K562 (cell line): Measurements from ENCODE around the gene CSRNP2. TPM values are rescaled to one million over a fixed set of nuclear protein-coding genes. Genes with fewer than 3 reads are reported as not detected.

Source experiments
- ARID4B ChIP-seq: sonication (generic); formaldehyde crosslinking; IDR thresholded peaks from 2 replicates; pipeline ENCODE4 v1.8.0; 2022; ENCODE audit warnings: mild to moderate bottlenecking, missing genetic modification reagents
- ASH1L ChIP-seq: fragments of 450-650 bp; IDR thresholded peaks from 2 replicates; pipeline ENCODE4 v1.6.1; 2018; ENCODE audit warnings: borderline replicate concordance, mild to moderate bottlenecking, low read depth; ENCODE audit not compliant: partially characterized antibody
- CREBBP ChIP-seq: IDR thresholded peaks from one replicate; pipeline ENCODE4 v1.6.1; 2012; ENCODE audit warnings: low read depth, mild to moderate bottlenecking, control low read depth, inconsistent platforms, low read length
- ELF2 ChIP-seq: fragments of 250-450 bp; sonication (Bioruptor Pico); IDR thresholded peaks from 2 replicates; pipeline ENCODE4 v1.5.0; 2021; ENCODE audit warnings: mild to moderate bottlenecking
- GABPB1 ChIP-seq: sonication (generic); formaldehyde crosslinking; IDR thresholded peaks from 2 replicates; pipeline ENCODE4 v1.8.0; 2022; ENCODE audit warnings: mild to moderate bottlenecking, missing genetic modification reagents
- GABPB2 ChIP-seq: fragments of 250-450 bp; sonication (Bioruptor Pico); conservative IDR thresholded peaks from 2 replicates; pipeline ENCODE4 v1.5.1; 2021; ENCODE audit warnings: mild to moderate bottlenecking
- HDGF ChIP-seq: fragments of 450-650 bp; IDR thresholded peaks from 2 replicates; pipeline ENCODE4 v1.6.1; 2016
- NELFE ChIP-seq: IDR thresholded peaks from 2 replicates; pipeline ENCODE4 v1.6.1; 2011; ENCODE audit warnings: mild to moderate bottlenecking; ENCODE audit not compliant: insufficient read depth, insufficient read length
- PCBP1 ChIP-seq: fragments of 200-400 bp; formaldehyde crosslinking; IDR thresholded peaks from 2 replicates; pipeline ENCODE4 v1.6.1; 2018; ENCODE audit warnings: mild to moderate bottlenecking, low read depth, low read length; ENCODE audit not compliant: poor library complexity, severe bottlenecking
- PHF20 ChIP-seq: fragments of 450-650 bp; IDR thresholded peaks from 2 replicates; pipeline ENCODE4 v1.6.1; 2018; ENCODE audit not compliant: partially characterized antibody
- PHF8 ChIP-seq: fragments of 200-600 bp; sonication (generic); IDR thresholded peaks from 2 replicates; pipeline ENCODE4 v1.6.1; 2012; ENCODE audit warnings: mixed run types, mild to moderate bottlenecking, inconsistent platforms, low read length, moderate library complexity, borderline replicate concordance
- POLR2A ChIP-seq: fragments of 450-650 bp; conservative IDR thresholded peaks from 2 replicates; pipeline ENCODE4 v1.6.1; 2016
- POLR2AphosphoS5 ChIP-seq: IDR thresholded peaks from 2 replicates; pipeline ENCODE4 v1.6.1; 2011; ENCODE audit warnings: mild to moderate bottlenecking, low read depth, low read length, moderate library complexity; ENCODE audit not compliant: control insufficient read depth, insufficient read depth
- PPARD ChIP-seq: fragments of 250-450 bp; sonication (Bioruptor Pico); IDR thresholded peaks from 2 replicates; pipeline ENCODE4 v1.8.0; 2022; ENCODE audit warnings: inconsistent platforms, mild to moderate bottlenecking, moderate library complexity
- PRMT5 ChIP-seq: sonication (generic); formaldehyde crosslinking; IDR thresholded peaks from 2 replicates; pipeline ENCODE4 v1.5.0; 2020; ENCODE audit warnings: missing genetic modification reagents
- SAFB ChIP-seq: fragments of 200-400 bp; formaldehyde crosslinking; IDR thresholded peaks from 2 replicates; pipeline ENCODE4 v1.6.1; 2017; ENCODE audit warnings: low read depth, low read length, borderline replicate concordance
- SMC3 ChIP-seq: conservative IDR thresholded peaks from 2 replicates; pipeline ENCODE4 v1.6.1; 2011; ENCODE audit warnings: low read depth, low read length, improper control_type of control experiment; ENCODE audit not compliant: insufficient read depth
- TCF7 ChIP-seq: sonication (generic); IDR thresholded peaks from 2 replicates; pipeline ENCODE4 v1.6.1; 2016; ENCODE audit warnings: antibody characterized with exemption, borderline replicate concordance
- ZBTB17 ChIP-seq: fragments of 450-650 bp; formaldehyde crosslinking; IDR thresholded peaks from 2 replicates; pipeline ENCODE4 v1.4.0; 2020; ENCODE audit warnings: mild to moderate bottlenecking
- ZNF232 ChIP-seq: sonication (generic); formaldehyde crosslinking; IDR thresholded peaks from 2 replicates; pipeline ENCODE4 v1.8.0; 2022; ENCODE audit warnings: mild to moderate bottlenecking, missing genetic modification reagents
- ZNF707 ChIP-seq: fragments of 250-450 bp; sonication (Bioruptor Pico); conservative IDR thresholded peaks from 2 replicates; pipeline ENCODE4 v1.8.0; 2022; ENCODE audit warnings: inconsistent platforms, mild to moderate bottlenecking, moderate library complexity
- polyA plus RNA-seq, 8 experiments: library from polyadenylated mRNA; depleted of rRNA in 4 of 8; stranded (reverse) in 5 of 8; unstranded in 3 of 8; fragments of >200 nt; fragmentation: Nextera tagmentation in 2 of 8; fragmentation: Illumina TruSeq in 1 of 8; extraction: Ambion mirVana in 2 of 8; extraction: Trizol in 1 of 8; gene quantifications; 2 replicates each; pipeline versions ENCODE4 v1.2.1 to v1.2.3, GENCODE V29; 2011 to 2014; ENCODE audit warnings: inconsistent platforms in 1 of 8, missing spikeins in 1 of 8
- total RNA-seq, 7 experiments: library from RNA; depleted of rRNA in 6 of 7; stranded (reverse); fragments of >200 nt in 6 of 7; fragmentation: Illumina TruSeq in 2 of 7; extraction: Trizol in 2 of 7; gene quantifications; 2 replicates each; pipeline versions ENCODE4 v1.2.1 to v1.2.3, GENCODE V29; 2011 to 2021; ENCODE audit warnings: low replicate concordance in 1 of 7
- TF ChIP-seq, protein P1 (sequence below): fragments of 450-650 bp; formaldehyde crosslinking; IDR thresholded peaks from 2 replicates; pipeline ENCODE4 v1.4.0; 2020; ENCODE audit warnings: mild to moderate bottlenecking, moderate library complexity
- TF ChIP-seq, protein P2 (sequence below): IDR thresholded peaks from 2 replicates; pipeline ENCODE4 v1.6.1; 2011; ENCODE audit not compliant: insufficient read length; ENCODE audit errors: extremely low read depth

The CSRNP2 gene
- total and polyA plus RNA-seq, 9 of the 15 experiments (the other 6 are each of a cell fraction or from before 2014, with no cell fraction given), result 1.6 to 13.9 (median 5.9) TPM

GRCh38 chr12:51083126-51083833 lies at the start of gene CSRNP2 (continued):
- peak; percentile 71 for TF ChIP-seq PCBP1
- TF ChIP-seq PHF20, result peak; percentile 40
- no peak for TF ChIP-seq ZNF707
- TF ChIP-seq SMC3, result 0 out of 2 replicates have a peak, but pooled peaks have one; percentile 4
- peak; percentile 77; the same call in 1 of the 2 replicates for TF ChIP-seq GABPB1 (CRISPR knock-in tag)
- TF ChIP-seq, protein P1, sequence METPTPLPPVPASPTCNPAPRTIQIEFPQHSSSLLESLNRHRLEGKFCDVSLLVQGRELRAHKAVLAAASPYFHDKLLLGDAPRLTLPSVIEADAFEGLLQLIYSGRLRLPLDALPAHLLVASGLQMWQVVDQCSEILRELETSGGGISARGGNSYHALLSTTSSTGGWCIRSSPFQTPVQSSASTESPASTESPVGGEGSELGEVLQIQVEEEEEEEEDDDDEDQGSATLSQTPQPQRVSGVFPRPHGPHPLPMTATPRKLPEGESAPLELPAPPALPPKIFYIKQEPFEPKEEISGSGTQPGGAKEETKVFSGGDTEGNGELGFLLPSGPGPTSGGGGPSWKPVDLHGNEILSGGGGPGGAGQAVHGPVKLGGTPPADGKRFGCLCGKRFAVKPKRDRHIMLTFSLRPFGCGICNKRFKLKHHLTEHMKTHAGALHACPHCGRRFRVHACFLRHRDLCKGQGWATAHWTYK (CRISPR knock-in tag), result peak; percentile 50; the same call in 1 of the 2 replicates
- peak; percentile 79; the same call in 1 of the 2 replicates for TF ChIP-seq PHF8
- TF ChIP-seq SAFB, result 0 out of 2 replicates have a peak, but pooled peaks have one; percentile 16
- 0 out of 2 replicates have a peak, but pooled peaks have one; percentile 20 for TF ChIP-seq PRMT5 (CRISPR knock-in tag)
- no peak for TF ChIP-seq GABPB2 (CRISPR knock-in tag)
- 0 out of 2 replicates have a peak, but pooled peaks have one; percentile 52 for TF ChIP-seq ZBTB17 (CRISPR knock-in tag)
- peak; percentile 76; the same call in 1 of the 2 replicates for TF ChIP-seq ARID4B (CRISPR knock-in tag)
- peak; percentile 93 for TF ChIP-seq POLR2A
- TF ChIP-seq ZNF232 (CRISPR knock-in tag), result 0 out of 2 replicates have a peak, but pooled peaks have one; percentile 54
- no peak for TF ChIP-seq CREBBP
- TF ChIP-seq ELF2, result peak; percentile 63
- TF ChIP-seq, protein P2, sequence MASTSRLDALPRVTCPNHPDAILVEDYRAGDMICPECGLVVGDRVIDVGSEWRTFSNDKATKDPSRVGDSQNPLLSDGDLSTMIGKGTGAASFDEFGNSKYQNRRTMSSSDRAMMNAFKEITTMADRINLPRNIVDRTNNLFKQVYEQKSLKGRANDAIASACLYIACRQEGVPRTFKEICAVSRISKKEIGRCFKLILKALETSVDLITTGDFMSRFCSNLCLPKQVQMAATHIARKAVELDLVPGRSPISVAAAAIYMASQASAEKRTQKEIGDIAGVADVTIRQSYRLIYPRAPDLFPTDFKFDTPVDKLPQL, result peak; percentile 70
- peak; percentile 74 for TF ChIP-seq NELFE
- TF ChIP-seq ASH1L, result no peak
- peak; percentile 92; the same call in 1 of the 2 replicates for TF ChIP-seq POLR2AphosphoS5
- TF ChIP-seq TCF7, result peak; percentile 60; the same call in 1 of the 2 replicates
- TF ChIP-seq HDGF, result no peak
- TF ChIP-seq PPARD, result no peak
